M059J (cell line): ENCODE results near the gene SRGAP2C. TPM values are rescaled to one million over a fixed set of nuclear protein-coding genes. Genes with fewer than 3 reads are reported as not detected.
A peak's percentile ranks its signal among the peaks of the same experiment; 100 is the strongest.
"Not testable (repeated sequence)": the region's sequence is repeated elsewhere in the genome, so short reads cannot be mapped to it uniquely, and the experiment has no call there.

Experiments
- DNase-seq: peaks from one replicate; pipeline ENCODE4 v3.0.0-alpha.2; 2012; ENCODE audit warnings: low read depth
- total RNA-seq: library from RNA; depleted of rRNA; stranded (reverse); fragments of >200 nt; shearing (Covaris generic); gene quantifications from 2 replicates; pipeline ENCODE4 v1.2.3, GENCODE V29; 2014

The SRGAP2C gene
- total RNA-seq, 1 experiment from 2014 or later, result 30.3 TPM

DNA sequence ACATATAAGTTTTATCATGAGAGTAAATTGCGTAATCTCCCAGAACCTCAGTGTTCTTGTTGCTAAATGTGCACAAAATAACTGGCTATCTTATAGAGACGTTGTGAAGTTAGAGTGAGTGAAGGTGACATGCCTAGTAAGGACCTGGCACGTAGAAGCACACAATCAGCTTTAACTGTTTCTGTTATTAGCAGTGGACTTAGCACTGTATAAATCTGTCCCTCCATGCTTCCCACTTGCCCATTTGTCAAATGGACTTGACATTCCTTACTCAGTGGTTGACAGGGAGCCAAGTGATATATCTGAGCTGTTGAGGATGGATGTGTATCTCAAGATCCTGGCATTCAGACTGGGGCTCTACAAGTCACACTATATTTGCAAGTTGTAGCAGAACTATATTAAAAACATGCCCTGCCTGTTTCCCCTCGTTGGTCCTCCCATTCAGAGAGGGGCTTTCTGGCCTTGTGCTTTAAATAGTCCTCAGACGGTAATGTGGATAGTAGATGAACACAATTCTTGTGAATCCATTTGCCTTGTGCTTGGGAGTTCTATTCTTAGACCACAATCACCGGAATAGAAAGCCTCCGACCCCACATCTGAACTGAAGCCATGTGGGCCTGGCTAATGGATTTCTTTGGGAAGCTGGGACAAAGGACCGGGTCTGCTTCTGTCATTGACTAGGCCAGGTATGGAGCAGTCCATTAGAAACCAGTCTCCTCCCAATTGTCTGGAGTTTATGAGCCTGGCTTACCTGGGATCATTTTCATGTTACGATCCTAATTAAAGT, 43.0 kb downstream of the SRGAP2C start:
- not testable (repeated sequence) for DNase-seq

DNA sequence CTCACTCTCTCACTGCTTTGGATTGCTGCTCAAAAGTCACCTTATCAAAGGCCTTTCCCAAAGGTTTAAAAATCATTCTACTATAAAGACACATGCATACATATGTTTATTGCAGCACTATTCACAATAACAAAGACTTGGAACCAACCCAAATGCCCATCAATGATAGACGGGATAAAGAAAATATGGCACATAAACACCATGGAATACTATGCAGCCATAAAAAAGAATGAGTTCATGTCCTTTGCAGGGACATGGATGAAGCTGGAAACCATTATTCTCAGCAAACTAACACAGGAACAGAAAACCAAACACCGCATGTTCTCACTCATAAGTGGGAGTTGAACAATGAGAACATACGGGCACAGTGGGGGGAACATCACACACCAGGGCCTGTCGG, 45.9 kb downstream of the SRGAP2C start:
- not testable (repeated sequence) for DNase-seq

DNA sequence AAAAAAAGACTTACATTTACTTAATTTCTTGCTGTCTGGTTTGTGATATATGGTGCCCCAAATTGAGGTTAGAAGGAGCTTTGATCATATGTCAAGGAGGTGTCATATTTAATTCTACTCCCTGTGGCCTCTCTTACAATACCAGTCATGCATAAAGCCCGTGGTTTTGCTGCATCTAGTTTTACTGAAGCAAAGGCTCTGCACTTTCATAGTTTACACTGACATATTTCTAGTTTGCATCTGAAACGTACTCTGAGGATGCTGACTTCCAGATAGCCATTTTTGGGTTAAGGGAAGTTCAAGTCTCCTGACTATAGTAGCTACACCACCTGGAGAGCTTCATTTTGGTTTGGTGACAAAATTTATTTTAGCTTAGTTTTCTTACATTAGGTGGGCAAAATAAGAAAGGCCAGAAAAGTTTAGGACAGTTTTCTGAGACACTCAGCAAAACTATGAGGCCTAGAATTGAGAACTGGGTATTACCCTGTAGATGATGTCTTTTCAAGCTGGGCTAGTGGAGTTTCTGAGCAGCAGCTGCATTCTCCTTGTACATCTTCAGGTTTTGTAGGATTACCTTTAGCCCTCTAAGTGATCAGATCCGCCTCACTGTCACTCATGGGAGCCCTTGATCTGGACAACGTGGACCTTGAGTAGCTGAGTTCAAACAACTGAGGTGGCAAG, 47.8 kb downstream of the SRGAP2C start:
- not testable (repeated sequence) for DNase-seq

DNA sequence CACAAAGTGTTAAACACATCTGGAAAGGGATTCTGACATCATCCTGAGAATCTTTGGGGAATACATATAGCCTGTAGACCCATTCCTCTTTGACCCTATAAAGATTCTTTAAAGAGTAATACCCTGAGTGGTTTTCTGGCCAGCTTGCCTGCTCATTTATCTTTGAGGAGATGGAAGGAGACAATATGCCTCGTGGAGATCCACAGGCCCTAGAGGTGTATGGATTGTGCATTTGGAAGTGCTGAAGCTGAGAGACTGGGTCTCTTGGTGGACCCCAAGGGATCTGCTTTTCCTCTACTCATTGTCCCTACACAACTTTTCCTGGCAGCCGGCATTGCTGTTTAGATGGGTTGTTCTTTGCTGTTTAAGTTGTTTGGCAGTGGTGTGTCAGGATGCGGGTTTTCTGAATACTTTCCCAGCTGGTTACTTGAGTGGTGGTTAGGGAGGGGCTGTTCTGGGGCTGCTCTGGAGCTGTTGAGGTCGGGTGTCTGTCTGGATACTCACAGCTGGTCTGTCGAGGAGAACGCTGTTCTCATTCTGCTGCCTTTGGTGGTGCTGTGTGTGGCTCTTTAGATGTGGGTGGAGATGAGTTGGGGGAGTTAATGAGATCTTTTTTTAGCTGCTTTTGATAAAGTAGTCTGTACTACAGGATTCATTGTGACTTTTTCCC, 49.5 kb downstream of the SRGAP2C start:
- not testable (repeated sequence) for DNase-seq

DNA sequence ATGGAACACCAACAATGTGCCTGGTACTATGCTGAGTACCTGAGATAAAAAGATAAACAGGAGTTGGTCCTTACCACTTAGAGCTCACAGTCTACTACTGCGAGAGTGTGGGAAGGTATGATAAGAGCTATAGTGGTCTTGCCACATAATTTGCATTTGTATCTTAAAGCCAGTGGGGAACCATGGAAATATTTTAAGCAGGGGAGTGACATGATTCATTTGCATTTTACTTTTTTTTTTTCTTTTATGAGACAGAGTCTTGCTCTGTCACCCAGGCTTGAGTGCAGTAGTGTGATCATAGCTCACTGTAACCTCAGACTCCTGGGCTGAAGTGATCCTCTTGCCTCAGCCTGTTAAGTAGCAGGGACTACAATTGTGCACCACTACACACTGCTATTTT, 53.6 kb downstream of the SRGAP2C start:
- DNase-seq, result not testable (repeated sequence)

DNA sequence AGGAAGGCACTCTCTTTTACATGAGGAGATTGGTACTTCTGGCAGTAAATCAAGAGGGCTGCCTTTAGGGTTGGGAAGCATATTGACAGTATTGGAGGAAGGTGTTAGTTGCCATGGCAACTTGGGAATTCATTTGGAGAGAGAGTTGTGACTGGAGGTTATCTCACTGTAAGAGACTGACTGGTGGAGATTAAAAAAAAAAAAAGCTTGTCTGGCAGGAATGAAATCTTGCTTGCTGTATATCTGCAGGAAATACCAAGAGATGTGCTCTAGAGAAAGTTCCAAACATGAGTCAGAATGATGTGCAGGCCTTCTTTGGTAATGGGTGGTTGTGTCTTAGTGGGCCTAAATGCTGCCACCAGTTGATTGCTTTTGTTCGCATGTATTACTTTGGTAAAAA, 59.1 kb downstream of the SRGAP2C start:
- DNase-seq, result not testable (repeated sequence)

DNA sequence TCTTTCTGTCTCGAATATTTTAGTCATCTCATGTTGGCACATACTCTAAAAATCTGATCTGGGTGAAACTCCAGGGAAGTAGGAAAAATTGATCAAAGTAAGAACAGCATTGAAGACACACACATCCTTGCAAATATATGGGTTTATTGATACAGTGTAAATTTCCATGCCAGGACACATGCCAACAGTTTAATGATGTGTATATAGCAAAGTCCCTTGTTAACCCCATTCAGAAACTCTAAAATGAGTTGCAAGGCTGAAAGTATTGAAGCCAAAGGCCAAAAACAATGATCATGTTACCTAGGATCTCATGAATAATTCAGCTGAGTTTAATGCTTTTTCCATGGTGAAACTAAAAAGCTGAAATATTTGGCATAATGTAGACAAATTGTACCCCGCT, 61.6 kb downstream of the SRGAP2C start:
- DNase-seq, result not testable (repeated sequence)

DNA sequence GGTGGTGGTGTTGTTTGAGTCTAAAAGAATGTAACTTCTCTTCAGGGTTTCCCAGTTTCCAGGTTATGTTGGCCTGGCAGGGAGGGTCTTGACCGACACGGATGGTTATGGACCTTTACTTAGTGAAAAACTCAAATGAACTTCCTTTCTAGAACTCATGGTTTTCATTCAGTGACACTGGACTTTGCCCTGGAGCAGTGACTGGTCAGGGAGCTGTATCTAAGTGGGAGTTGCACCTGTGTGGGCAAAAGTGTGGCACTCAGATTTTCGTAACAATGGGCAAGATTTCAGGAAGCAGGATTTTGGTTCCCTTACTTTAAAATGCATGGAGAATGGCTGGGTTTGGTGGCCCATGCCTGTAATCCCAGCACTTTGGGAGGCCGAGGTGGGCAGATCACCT, 67.9 kb downstream of the SRGAP2C start:
- DNase-seq, result not testable (repeated sequence)

DNA sequence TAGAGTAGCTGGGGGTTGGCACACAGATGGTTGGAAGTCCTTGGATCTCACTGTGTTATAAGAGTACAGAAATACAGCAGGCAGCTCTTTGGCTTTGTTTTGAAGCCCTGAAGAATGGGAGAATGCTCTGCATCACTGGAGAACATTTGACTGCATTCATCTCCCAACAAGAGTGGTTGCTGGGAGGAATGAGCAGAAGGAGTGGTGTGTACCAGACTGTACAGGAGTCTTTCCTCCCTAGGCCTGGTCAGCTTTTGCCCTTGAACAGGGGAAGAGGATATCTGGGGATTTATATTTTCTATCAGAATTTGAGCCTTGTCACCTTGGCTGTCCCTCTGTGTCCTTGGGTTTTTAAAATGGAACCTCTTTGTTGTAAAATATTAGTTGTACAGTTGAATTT, 69.8 kb downstream of the SRGAP2C start:
- not testable (repeated sequence) for DNase-seq

DNA sequence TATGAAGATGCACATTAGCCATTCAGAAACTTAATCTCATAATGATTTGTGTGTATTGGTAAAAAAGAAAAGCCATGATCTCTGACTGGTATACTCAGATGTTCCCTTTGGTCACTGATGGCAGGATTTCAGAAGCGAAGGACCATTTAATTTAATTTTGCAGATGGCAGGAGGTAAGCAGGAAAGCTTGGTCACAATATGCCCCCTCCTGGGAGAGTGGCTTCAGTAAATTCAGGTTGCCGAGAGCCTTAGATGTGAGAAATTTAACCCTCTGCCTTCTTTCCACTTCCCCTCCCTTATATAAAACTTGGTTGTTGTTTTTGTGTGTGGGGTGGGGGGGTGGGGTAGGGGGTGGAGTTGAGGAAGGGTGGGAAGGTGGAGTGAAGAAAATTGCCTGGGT, 72.9 kb downstream of the SRGAP2C start:
- not testable (repeated sequence) for DNase-seq

DNA sequence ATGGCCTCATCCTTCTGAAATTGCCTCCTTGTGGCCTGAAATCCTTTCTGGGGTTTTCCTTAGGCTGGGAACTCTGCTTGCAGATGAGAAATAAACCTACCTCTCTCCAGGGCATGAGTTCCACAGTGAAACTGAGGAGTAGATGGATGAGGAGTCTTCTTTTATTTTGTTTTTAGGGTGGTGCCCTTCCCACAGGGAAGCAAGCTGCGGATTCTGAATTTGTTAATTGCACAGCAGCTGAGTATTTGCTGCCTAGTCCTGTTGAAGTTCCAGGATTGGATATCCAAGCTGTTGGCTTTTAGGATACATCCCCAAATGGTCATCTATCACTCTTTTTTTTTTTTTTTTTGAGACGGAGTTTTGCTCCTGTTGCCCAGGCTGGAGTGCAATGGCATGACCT, 73.4 kb downstream of the SRGAP2C start:
- not testable (repeated sequence) for DNase-seq

DNA sequence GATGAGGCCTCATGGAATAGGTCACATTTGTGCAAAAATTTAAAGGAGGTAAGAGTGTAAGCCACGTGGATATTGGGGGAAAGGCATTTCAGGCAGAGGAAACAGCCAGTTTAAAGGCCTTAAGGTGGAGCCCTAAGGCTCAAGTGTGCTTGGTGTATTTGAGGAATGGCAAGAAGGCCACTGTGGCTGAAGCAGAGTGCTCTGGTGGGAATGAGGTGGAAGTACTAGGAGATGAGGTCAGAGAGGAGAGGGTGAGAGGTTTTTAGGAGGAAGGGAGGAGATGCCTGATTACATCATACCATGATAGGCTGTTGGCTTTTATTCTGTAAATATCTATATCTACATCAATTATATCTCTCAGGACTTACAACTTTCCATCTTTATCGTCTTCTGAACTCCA, 75.4 kb downstream of the SRGAP2C start:
- peak; percentile 16 for DNase-seq

DNA sequence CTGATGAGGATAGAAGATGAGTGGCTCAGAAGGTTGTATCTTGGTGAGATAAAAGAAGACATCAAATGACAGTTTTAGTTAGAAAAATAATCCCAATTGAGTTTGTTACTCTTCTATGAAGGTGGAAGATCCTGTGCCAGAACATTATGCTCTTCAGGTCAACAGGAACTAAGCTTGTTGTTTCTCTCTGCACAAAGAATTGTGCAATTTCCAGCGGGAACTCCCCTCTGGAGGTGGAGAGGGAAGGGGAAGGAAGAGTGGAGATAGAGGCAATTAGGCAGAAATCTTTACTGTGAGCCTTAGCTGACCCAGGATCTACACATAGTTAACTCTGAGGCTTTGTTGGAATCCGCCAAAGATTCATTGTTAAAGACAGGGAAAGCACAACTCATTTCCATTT, 77.4 kb downstream of the SRGAP2C start:
- not testable (repeated sequence) for DNase-seq

DNA sequence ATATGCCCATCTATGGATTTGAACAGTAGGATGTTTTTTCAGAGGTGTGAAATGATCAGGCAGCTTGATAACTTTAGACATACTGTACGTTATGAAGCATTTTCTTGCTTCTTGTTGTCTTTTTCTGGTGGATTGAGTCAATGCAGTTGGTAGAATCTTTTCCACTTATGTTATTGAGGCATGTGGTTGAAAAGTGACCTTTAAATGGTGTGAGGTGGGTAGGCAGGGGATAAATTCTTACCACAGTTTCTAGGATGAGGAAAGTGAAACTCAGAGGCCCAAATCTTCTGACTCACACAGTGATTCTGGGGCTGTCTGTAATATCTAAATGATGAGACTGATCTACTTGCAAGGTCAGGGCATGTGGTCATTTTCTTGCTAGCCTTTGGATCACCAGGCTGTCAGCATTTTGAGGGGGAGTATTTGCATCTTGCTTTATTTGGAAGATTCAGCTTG, 79.0 kb downstream of the SRGAP2C start:
- DNase-seq, result not testable (repeated sequence)

DNA sequence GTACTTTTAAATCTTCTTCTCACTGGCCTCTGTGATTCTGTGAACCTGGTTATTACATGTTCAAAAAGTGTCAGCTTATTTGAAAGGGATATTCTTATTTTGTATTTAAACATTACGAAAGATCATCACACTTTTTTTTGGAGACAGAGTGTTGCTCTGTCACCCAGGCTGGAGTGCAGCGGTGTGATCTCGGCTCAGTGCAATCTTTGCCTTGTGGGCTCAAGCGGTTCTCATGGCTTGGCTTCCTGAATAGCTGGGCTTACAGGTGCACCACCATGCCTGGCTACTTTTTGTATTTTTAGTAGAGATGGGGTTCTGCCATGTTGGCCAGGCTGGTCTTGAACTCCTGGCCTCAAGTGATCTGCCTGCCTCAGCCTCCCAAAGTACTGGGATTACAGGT, 82.3 kb downstream of the SRGAP2C start:
- not testable (repeated sequence) for DNase-seq

DNA sequence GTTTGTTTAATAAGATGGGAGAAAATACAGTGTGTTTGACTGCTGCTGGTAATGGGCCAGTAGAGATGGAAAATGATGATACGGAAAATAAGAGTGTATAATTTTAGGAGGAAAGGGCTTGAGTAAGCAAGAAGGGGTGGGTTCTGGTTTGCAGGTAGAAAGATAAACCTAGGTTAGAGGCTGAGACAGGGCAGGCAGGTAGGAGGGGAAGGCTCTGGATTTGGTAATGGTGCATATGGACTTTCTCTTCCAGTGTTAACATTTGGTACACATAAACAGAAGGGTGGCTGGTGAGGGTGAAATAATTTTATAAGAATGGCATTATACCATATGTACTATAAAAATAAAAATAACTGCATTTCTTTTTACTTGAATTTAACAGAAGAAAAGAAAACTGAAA, 84.5 kb downstream of the SRGAP2C start:
- not testable (repeated sequence) for DNase-seq

DNA sequence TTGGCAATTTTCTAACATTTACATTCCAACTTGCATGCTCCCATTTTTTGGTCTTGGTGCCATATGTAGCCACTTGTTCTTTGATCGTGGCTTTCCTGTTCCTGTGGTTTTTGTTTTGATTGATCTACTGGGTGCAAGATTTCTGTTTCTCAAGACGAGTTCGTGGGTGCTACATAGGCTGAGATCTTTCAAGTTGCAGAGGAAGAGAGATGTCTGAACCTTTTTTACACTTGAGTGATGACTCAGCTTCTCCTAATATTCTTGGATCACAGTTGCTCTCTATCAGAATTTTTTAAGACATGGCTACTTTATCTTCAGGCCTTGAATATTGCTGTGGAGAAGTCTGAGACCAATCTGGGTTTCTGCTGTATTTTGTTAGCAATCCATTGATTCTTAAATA, 85.2 kb downstream of the SRGAP2C start:
- not testable (repeated sequence) for DNase-seq

DNA sequence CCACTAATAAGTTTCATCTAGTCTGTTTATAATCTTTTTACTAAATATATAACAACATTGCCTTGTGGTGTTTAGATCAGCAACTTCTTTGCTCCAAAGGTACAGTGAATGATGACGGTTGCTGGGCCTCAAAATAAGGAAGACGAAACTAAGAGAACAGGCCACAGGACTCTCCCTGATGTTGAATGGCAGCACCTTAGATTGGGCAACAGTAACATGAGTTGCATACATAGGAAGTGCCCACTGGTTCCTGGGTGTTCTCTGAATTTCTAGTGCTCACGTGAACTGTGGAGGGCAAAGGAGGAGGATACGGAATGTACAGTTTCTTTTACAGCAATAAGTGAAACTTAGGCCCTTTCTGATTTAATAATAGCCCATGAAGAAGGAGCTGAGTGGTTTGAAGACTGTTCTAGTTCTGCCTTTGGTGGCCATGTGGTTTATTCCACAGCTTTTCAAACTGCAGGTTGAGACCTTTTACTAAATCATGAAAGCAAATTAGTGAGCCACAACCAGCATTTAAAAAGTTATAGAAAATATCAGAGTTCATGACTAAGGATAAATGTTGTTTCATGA, 86.5 kb downstream of the SRGAP2C start:
- DNase-seq, result not testable (repeated sequence)

DNA sequence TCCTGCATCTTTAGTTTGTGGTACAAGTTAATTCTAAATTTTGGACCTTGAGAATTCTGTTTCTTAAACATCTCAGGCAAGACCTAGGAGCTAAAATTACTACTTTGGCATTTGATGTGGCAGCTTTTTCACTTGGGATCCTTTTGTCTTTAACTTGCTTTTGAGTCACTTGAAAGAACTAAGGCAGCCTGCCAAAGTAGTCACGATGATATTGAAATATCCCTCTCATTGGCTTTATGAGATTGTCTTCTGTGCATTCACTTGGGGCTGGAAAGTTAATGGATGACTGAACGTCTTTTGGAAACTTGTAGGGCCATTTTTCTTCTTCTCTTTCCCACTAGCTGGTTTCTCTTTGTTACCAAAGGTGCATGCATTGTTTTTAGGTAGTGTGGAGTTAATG, 90.7 kb downstream of the SRGAP2C start:
- not testable (repeated sequence) for DNase-seq

DNA sequence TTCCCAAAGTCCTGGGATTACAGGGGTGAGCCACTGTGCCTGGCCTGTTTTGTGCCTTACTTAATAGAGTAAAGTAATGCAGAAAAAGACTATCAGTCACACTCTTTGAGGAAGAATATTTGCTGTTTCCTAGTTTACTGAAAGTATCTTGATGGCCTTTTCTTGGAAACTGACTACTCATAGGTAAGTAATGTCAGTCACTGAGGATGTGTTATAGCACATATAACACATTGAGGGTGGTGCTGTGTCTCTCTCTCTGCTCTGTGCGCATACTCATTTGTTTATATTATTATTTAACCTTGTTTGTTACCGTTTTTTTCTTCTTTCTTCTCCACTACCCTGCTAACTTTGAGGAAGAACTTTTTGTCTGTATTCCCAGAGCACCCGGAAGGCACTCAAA, 93.4 kb downstream of the SRGAP2C start:
- DNase-seq, result not testable (repeated sequence)

DNA sequence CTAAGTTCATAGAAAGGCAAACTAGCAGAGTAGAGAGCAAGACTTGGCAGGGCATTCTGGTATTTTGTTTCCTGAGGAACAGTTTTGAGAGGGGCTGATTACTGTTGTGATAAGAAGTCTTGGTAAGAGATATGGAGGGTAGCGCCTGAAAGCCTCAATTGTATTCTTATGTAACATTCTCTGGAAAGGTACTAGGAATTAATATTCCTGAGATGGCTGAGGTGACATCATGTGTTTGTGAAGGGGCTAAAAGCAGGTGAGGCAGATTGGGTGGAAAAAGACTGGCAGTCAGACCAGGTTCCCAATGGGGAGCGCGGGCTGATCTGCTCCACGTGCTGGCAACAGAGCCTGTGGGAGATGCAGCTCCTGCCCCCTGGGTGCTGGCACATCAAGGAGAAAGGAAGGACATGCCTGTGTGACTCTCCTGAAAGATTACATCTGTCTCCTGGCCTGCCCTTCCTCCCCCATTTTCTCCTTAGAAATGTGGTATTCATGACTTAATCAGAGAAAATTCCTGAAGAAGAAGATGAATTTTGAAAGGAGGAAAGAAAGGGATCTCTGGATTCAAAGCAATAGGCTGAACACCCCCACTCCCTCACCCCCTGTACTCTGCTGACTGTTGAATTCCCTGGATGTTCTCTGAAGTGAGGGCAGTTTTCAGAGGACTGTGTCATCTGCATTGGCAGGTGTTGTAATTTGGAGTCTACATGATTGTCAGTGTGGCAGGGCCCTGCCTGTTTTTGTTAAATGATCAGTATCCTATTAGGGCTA, 94.2 kb downstream of the SRGAP2C start:
- not testable (repeated sequence) for DNase-seq
